ENCODE measurements around the gene AURKAIP1.

GRCh38 chr1:1345384-1345783, 29.6 kb downstream of the AURKAIP1 start:
- TF ChIP-seq SMC3 (IDR thresholded peaks at IDR 0.05; ENCODE audit: low read depth, low read length) (no peak), USF2 (IDR thresholded peaks at IDR 0.05; ENCODE audit: borderline replicate concordance, low read depth, low read length) (no peak), CTCF (IDR thresholded peaks at IDR 0.05) (no peak), SIN3A (IDR thresholded peaks at IDR 0.05; ENCODE audit: borderline replicate concordance, low read depth, low read length) (no peak), MAX (IDR thresholded peaks at IDR 0.05; ENCODE audit: low read depth) (no peak), EZH2phosphoT487 (IDR thresholded peaks at IDR 0.05; ENCODE audit: borderline replicate concordance, low read depth) (no peak), PBX3 (IDR thresholded peaks at IDR 0.05) (no peak), POLR2AphosphoS5 (IDR thresholded peaks at IDR 0.05; ENCODE audit: low read depth, low read length) (no peak), YY1 (IDR thresholded peaks at IDR 0.05; ENCODE audit: low read depth) (no peak), REST (IDR thresholded peaks at IDR 0.05; ENCODE audit: low read depth, low read length) (no peak), MXI1 (IDR thresholded peaks at IDR 0.05; ENCODE audit: low read depth, low read length) (no peak)
